ENCODE results near the gene NUP93. TPM values are rescaled to one million over a fixed set of nuclear protein-coding genes. Genes with fewer than 3 reads are reported as not detected.
"Not testable (repeated sequence)": the region's sequence is repeated elsewhere in the genome, so short reads cannot be mapped to it uniquely, and the experiment has no call there.

NUP93 gene
- total and polyA plus RNA-seq, 7 donors, result 13.8 to 35.8 (median 21.4) TPM

DNA sequence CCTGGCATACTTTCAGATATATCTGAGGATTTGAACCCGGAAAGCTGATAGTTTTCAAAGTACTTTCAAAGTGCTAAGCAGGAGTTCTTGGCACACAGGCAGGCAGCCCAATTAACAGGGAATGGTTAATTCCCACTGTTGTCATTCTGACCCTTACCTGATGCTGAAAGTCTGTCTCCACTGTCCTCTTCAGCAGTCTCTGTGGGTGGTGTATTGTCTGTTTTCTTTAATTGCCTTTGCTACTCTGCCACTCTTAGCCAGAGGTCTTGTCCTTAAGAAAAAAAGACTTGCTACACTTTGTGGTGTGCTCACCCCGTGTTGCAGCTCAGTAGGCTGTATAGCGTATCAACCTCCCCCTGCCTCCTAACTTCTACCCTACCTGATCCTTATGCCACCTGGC is 71.8 kb downstream of the NUP93 start:
- no peak for TF ChIP-seq EP300 (IDR thresholded peaks at IDR 0.05)
- no peak for TF ChIP-seq POLR2AphosphoS5 (IDR thresholded peaks at IDR 0.05)
- TF ChIP-seq POLR2A (IDR thresholded peaks at IDR 0.05), result no peak
- Histone ChIP-seq H3K4me1 (no peaks in the 10 kb centered on the region), H3K4me3 (no peak overlapping the region), H3K9me3 (no peaks in the 10 kb centered on the region), H3K27ac (no peak overlapping the region), H3K36me3 (peaks cover 0 to 19% (median 8%) of the 10 kb centered on the region in 4 donors), H3K27me3 (no peaks in the 10 kb centered on the region)
- no peak for DNase-seq
- intact Hi-C loops (cut with DNase I), result no loop called here
- 71 to 83% methylated on average over 3 of the region's 3 CpGs for WGBS, 2 donors

DNA sequence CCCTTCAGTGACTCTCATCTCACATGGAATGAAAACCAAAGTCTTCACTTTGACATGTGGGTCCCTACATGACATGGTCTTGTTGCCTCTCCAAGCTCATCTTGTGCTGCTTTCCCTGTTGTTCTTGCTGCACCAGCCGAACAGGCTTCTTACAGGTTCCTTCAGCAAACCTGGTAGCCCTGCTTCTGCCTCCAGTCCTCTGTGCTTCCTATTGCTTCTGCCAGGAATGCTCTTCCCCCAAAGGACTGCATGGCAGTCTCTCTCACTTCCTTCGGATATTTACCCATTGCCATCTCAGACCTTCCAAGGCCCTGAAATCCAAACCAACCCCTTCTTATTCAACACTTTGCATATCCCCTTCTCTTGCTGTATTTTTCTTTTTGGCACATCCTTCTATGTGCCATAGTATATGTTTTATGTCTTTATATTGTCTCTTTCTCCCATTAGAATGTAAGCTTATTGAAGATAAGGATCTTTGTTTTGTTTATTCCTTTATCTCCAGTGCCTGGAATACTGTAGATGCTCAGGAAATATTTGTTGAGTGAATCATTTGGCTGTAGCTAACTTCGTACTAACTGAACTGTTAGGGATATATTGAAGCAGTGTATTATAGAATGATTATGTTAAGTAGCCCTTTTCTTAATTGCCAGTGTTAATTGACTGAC is 77.2 kb downstream of the NUP93 start:
- TF ChIP-seq POLR2AphosphoS5 (IDR thresholded peaks at IDR 0.05), result no peak
- TF ChIP-seq POLR2A (IDR thresholded peaks at IDR 0.05), result no peak
- no peak for TF ChIP-seq CTCF (IDR thresholded peaks at IDR 0.05)
- 84 to 90% methylated on average over 3 of the region's 3 CpGs for WGBS, 2 donors
- Histone ChIP-seq H3K36me3 (peaks cover 0 to 24% (median 9%) of the 10 kb centered on the region in 4 donors), H3K27me3 (no peaks in the 10 kb centered on the region), H3K9me3 (no peaks in the 10 kb centered on the region), H3K4me3 (no peak overlapping the region), H3K27ac (no peak overlapping the region), H3K4me1 (no peaks in the 10 kb centered on the region)
- intact Hi-C loops (cut with DNase I), result no loop called here
- DNase-seq, result no peak

- H3K27ac ChIP-seq; H3K4me1 ChIP-seq; H3K9me3 ChIP-seq; H3K27me3 ChIP-seq; intact Hi-C loops (cut with DNase I); H3K4me3 ChIP-seq; DNase-seq: not testable (repeated sequence)
- WGBS, 2 donors, result 96 to 97% methylated on average over 9 of the region's 9 CpGs
- peaks cover 0 to 24% (median 9%) of the 10 kb centered on the region in 4 donors for H3K36me3 ChIP-seq
These were observed 77.7 kb downstream of the NUP93 start for GRCh38 chr16:56807676-56808067.

DNA sequence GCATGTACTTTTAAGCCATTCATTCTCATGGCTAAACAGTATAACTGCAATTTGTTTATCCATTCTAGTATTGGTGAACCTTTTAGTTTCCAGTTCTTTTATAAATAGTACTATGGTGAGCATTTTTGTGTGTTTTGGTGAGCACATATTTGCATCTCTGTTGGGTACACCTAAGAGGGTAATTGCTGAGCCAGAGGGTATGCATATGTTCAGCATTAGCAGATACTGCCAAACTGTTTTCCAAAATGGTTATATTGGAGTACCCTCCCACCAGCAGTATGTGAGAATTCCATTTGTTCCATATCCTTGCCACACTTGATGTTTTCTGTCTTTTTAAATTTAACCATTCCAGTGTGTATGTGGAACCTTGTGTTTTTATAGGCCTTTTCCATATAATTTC is 81.0 kb downstream of the NUP93 start:
- peaks cover 0 to 13% (median 7%) of the 10 kb centered on the region in 4 donors for H3K36me3 ChIP-seq
- intact Hi-C loops (cut with DNase I), result no loop called here
- no peak for TF ChIP-seq POLR2A (IDR thresholded peaks at IDR 0.05)
- TF ChIP-seq EP300 (IDR thresholded peaks at IDR 0.05), result no peak
- no peak for TF ChIP-seq CTCF (IDR thresholded peaks at IDR 0.05)
- no peak for TF ChIP-seq POLR2AphosphoS5 (IDR thresholded peaks at IDR 0.05)

GRCh38 chr16:56811602-56812001 is 81.7 kb downstream of the NUP93 start:
- H3K4me3 ChIP-seq; H3K27ac ChIP-seq; H3K9me3 ChIP-seq; intact Hi-C loops (cut with DNase I); DNase-seq; H3K27me3 ChIP-seq; H3K36me3 ChIP-seq: not testable (repeated sequence)
- H3K4me1 ChIP-seq, result peaks cover 0 to 20% (median 8%) of the 10 kb centered on the region in 4 donors
- 94 to 97% methylated on average over 5 of the region's 5 CpGs for WGBS, 2 donors

More for the DNA sequence above, 81.0 kb downstream of the NUP93 start:
- H3K4me1 ChIP-seq, result peaks cover 0 to 17% (median 8%) of the 10 kb centered on the region in 4 donors
- H3K9me3 ChIP-seq, result no peaks in the 10 kb centered on the region
- no peak overlapping the region for H3K27ac ChIP-seq
- no peak for DNase-seq
- H3K27me3 ChIP-seq, result no peaks in the 10 kb centered on the region
- no peak overlapping the region for H3K4me3 ChIP-seq

DNA sequence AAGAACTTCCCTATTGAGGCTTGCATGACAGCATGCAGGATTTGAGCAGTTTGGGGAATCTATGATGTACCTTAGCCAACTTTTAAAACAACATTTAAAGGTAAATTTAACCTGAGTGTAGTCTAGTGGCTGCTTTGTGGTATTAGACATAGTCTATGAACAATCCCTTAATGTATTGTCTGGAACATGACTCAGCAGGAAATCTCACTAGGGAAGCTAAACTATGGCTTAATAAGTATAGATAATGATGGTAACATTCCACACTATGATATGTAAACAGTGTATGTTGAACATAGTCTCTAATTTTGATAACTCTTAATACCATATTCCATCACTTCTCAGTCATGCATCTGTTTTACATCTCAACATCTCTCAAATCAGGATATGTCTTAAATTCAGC is 83.0 kb downstream of the NUP93 start:
- no peaks in the 10 kb centered on the region for H3K9me3 ChIP-seq
- intact Hi-C loops (cut with DNase I), result no loop called here
- H3K36me3 ChIP-seq, result no peaks in the 10 kb centered on the region
- DNase-seq, result no peak
- H3K4me3 ChIP-seq, result no peak overlapping the region
- no peak overlapping the region for H3K27ac ChIP-seq
- peaks cover 0 to 20% (median 8%) of the 10 kb centered on the region in 4 donors for H3K4me1 ChIP-seq
- no peak for TF ChIP-seq EP300 (IDR thresholded peaks at IDR 0.05)
- TF ChIP-seq POLR2AphosphoS5 (IDR thresholded peaks at IDR 0.05), result no peak
- TF ChIP-seq POLR2A (IDR thresholded peaks at IDR 0.05), result no peak
- no peak for TF ChIP-seq CTCF (IDR thresholded peaks at IDR 0.05)
- no peaks in the 10 kb centered on the region for H3K27me3 ChIP-seq
